Activated B cell treated with CpG ODN at 0.5 μM for 24 hours (primary cell): ENCODE results near the gene MEF2D. TPM values are rescaled to one million over a fixed set of nuclear protein-coding genes. Genes with fewer than 3 reads are reported as not detected.

ENCODE experiments used
- ATAC-seq: fragments of 200-7000 bp; cut with Tn5 transposase; one replicate; pipeline ENCODE4 v1.10.0; 2021; ENCODE audit warnings: low read depth, mild to moderate bottlenecking, moderate library complexity
- CTCF ChIA-PET: fragments of 350-600 bp; sonication (Branson Sonifier 250); formaldehyde crosslinking; loops from one replicate; lab custom pipeline; 2021; ENCODE audit warnings: antibody characterized with exemption; lab: Charles Lee
- POLR2A ChIA-PET: fragments of 350-600 bp; sonication (Branson Sonifier 250); formaldehyde crosslinking; loops from one replicate; lab custom pipeline; 2021; ENCODE audit warnings: antibody characterized with exemption; lab: Charles Lee
- DNase-seq: peaks from one replicate; pipeline ENCODE4 v3.0.0; 2022
- H3K27ac Mint-ChIP-seq: one replicate; pipeline ENCODE4 v1.8.0; 2020; ENCODE audit warnings: mixed read lengths
- H3K27me3 Mint-ChIP-seq: one replicate; pipeline ENCODE4 v1.8.0; 2021; ENCODE audit warnings: mixed read lengths
- H3K36me3 Mint-ChIP-seq: one replicate; pipeline ENCODE4 v1.8.0; 2021; ENCODE audit warnings: low read depth, mixed read lengths
- H3K4me1 Mint-ChIP-seq: one replicate; pipeline ENCODE4 v1.8.0; 2021; ENCODE audit warnings: mixed read lengths
- H3K4me3 Mint-ChIP-seq: one replicate; pipeline ENCODE4 v1.8.0; 2020; ENCODE audit warnings: mild to moderate bottlenecking, mixed read lengths
- H3K9me3 Mint-ChIP-seq: one replicate; pipeline ENCODE4 v1.8.0; 2020; ENCODE audit warnings: mixed read lengths
- CTCF ChIP-seq: fragments of 200-600 bp; IDR thresholded peaks from one replicate; pipeline ENCODE4 v1.8.0; 2022; ENCODE audit warnings: antibody characterized with exemption, mild to moderate bottlenecking
- intact Hi-C: fragments of 100-400 bp; cut with micrococcal nuclease; formaldehyde crosslinking; loops from one replicate; pipeline ENCODE4 v1.15.1; 2024
- total RNA-seq: library from RNA; stranded (reverse); gene quantifications from 2 replicates; pipeline ENCODE4 v1.2.3, GENCODE V29; 2022

The MEF2D gene
- total RNA-seq, 1 donor from 2014 or later, result 114 TPM

DNA sequence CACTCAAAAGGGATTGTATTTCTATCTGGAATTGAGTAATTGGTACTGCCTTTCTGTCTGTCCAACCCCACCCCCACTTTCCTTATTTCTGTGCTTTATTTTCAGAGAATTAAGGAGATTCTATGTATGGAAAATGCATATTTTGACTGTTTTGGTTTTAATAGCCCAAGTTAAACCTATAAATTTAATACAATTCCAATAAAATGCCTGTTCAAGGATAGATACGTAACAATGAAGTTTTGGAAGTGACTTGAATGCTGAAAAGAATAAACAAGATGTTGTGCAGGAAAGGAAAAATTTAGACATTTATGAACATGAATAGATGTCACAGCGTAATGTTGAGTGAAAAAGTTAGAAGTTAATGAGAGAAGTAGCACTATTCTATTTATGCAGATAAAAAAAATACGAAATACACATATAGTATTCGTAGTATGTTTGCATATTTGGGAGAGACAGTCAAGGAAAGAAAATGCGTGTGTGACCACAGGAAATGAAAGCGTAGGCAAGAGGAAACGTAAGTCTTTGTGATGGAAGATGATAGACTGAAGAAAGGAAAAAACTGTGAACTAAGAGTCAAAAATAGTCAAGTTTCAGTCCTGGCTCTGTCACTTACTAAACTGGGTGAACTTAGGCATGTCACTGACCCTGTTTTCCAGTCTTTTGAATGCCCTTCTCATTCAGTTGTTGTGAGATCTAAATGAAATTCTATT lies 62.1 kb downstream of the MEF2D start:
- no peak overlapping the region for H3K4me3 Mint-ChIP-seq

GRCh38 chr1:156437037-156437867 lies 63.3 kb downstream of the MEF2D start:
- no peaks in the 10 kb centered on the region for H3K36me3 Mint-ChIP-seq
- peaks cover 82% of the 10 kb centered on the region for H3K27me3 Mint-ChIP-seq
- no peak for TF ChIP-seq CTCF
- DNase-seq (no peak), ATAC-seq (no peak)
- intact Hi-C loops, result loop anchor here (5.0 kb wide), 1 partner anchor 240 kb away; the partner anchor contains the start of gene NES
- H3K4me3 Mint-ChIP-seq, result no peak overlapping the region
- CTCF ChIA-PET, result interaction anchor here (0.6 to 2.0 kb wide), 5 partner anchors 9 to 187 kb away, joined by 3 to 6 read pairs (median 3); no protein-coding TSS in a partner anchor
- H3K9me3 Mint-ChIP-seq, result no peaks in the 10 kb centered on the region
- POLR2A ChIA-PET, result interaction anchor here (0.6 kb wide), 1 partner anchor 130 kb away, joined by 4 read pairs; no protein-coding TSS in a partner anchor
- no peak overlapping the region for H3K27ac Mint-ChIP-seq
- H3K4me1 Mint-ChIP-seq, result peaks cover 27% of the 10 kb centered on the region

More for the DNA sequence above, 62.1 kb downstream of the MEF2D start:
- ChIA-PET POLR2A (no interaction called here), CTCF (no interaction called here)
- Mint-ChIP-seq H3K9me3 (no peaks in the 10 kb centered on the region), H3K4me1 (peaks cover 27% of the 10 kb centered on the region), H3K36me3 (no peaks in the 10 kb centered on the region), H3K27me3 (peaks cover 77% of the 10 kb centered on the region), H3K27ac (no peak overlapping the region)
- intact Hi-C loops, result loop anchor here (5.0 kb wide), 1 partner anchor 239 kb away; the partner anchor contains the start of gene NES
- DNase-seq (no peak), ATAC-seq (no peak)
- TF ChIP-seq CTCF, result no peak

DNA sequence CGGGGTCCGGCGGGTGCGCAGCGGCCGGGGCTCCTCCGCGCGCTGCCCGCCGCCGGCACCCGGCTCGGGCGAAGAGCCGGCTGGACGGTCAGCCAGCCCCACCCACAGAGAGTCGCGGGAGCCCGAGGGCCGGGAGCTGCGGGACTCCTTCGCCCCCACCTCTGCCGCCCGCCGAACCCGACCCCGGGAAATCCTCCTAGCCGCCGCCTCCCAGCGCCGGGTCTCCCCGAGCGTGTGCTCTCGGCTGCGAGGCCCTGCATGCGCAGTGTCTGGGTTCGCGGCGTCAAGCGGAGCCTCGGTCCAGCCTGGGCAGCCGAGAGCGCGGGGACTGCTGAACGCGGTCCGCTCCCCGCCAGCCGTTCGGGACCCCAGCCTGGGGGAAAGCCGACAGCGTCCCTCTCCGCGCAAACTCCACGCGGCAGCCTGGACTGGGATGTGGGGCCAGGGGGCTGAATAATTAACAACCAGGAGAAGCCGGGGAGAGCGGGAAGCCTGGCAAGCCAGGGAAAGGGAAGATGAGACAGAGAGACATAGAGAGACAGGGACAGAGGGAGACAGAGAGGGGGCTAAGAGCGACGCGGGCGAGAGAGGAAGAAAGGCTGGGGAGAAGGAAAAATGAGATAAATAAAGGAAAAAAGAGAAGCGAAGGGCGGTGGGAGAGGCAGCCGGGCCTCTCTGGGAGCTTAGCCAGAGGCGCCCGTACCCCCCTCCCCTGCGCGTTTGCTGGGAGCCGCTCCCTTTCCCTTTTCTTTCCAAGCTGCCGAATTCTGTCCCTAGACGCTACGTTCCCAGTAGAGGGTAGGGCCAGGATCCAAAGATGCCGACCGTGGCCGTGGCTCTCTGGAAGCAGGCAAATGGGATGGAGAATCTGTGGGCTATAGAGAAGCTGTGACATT lies 64.2 kb downstream of the MEF2D start:
- ATAC-seq (no peak), DNase-seq (no peak)
- Mint-ChIP-seq H3K36me3 (no peaks in the 10 kb centered on the region), H3K27ac (no peak overlapping the region), H3K4me3 (peak overlapping the region; percentile 54), H3K27me3 (peaks cover 82% of the 10 kb centered on the region), H3K4me1 (peaks cover 27% of the 10 kb centered on the region), H3K9me3 (no peaks in the 10 kb centered on the region)
- intact Hi-C loops, result loop anchor here (5.0 kb wide), 1 partner anchor 241 kb away; the partner anchor contains the start of gene NES
- no peak for TF ChIP-seq CTCF
- POLR2A ChIA-PET, result interaction anchor here (1.2 kb wide), 1 partner anchor 15 kb away, joined by 3 read pairs; no protein-coding TSS in a partner anchor
- CTCF ChIA-PET, result interaction anchor here (0.8 to 2.0 kb wide), 6 partner anchors 10 to 455 kb away, joined by 3 to 6 read pairs (median 4); no protein-coding TSS in a partner anchor

- peak; percentile 59 for ATAC-seq
- H3K27ac Mint-ChIP-seq, result no peak overlapping the region
- CTCF ChIA-PET, result interaction anchor here (1.2 to 2.0 kb wide), 2 partner anchors 10 to 50 kb away, joined by 4 to 6 read pairs; no protein-coding TSS in a partner anchor
Observed at GRCh38 chr1:156435545-156436140, 64.9 kb downstream of the MEF2D start.

More at GRCh38 chr1:156435545-156436140, 64.9 kb downstream of the MEF2D start:
- no peak for TF ChIP-seq CTCF
- H3K4me1 Mint-ChIP-seq, result peaks cover 27% of the 10 kb centered on the region
- no peaks in the 10 kb centered on the region for H3K9me3 Mint-ChIP-seq
- H3K4me3 Mint-ChIP-seq, result peak overlapping the region; percentile 82
- POLR2A ChIA-PET, result interaction anchor here (1.2 kb wide), 1 partner anchor 14 kb away, joined by 3 read pairs; no protein-coding TSS in a partner anchor
- intact Hi-C loops, result loop anchor here (2.0 to 5.0 kb wide), 2 partner anchors 15 to 242 kb away; partner anchors contain the start of gene NES
- no peaks in the 10 kb centered on the region for H3K36me3 Mint-ChIP-seq
- peaks cover 78% of the 10 kb centered on the region for H3K27me3 Mint-ChIP-seq
- DNase-seq, result peak; percentile 43
